GM19193 (cell line): ENCODE results near the gene LINC00237.
A peak's percentile ranks its signal among the peaks of the same experiment; 100 is the strongest.

Source experiments
- POLR2A ChIP-seq: IDR thresholded peaks from 4 replicates; pipeline ENCODE4 v1.6.1; 2011; ENCODE audit not compliant: insufficient read depth, insufficient read length; ENCODE audit errors: extremely low read depth

LINC00237 gene

DNA sequence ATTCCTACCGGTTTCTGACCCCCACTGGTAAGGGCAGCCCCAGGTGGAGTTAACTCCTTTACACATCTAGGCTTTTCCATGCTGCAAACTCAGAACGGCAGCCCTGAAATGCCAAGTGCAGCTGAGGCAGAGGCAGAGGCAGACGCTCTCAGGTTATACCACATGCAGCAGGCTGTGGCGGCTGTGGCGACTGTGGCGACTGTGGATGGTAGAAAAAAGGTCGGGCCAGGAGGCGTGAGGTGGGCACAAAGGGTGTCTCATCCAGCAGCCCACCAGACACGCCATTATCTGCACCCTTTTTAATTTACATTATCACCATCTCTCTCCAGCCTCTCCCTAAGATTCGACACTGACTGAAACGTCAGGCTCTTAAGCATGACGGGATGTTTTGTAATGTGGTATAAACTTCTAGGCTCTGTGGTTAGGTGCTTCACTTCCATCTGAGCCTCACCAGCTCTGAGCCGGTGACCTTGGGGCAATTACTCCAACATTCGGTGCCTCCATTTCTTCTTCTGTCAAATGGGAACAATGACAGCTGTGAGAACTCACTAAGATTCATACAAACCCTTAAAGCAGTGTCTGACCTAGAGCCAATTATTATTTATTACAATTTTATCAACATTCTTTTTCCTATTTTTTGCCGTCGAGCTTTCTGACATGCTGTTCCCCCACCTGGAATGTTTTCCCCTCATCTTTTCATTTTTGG lies 27.9 kb upstream of the LINC00237 start:
- no peak for TF ChIP-seq POLR2A

- no peak for TF ChIP-seq POLR2A
Measured at GRCh38 chr20:21133404-21133803, 27.2 kb upstream of the LINC00237 start.

DNA sequence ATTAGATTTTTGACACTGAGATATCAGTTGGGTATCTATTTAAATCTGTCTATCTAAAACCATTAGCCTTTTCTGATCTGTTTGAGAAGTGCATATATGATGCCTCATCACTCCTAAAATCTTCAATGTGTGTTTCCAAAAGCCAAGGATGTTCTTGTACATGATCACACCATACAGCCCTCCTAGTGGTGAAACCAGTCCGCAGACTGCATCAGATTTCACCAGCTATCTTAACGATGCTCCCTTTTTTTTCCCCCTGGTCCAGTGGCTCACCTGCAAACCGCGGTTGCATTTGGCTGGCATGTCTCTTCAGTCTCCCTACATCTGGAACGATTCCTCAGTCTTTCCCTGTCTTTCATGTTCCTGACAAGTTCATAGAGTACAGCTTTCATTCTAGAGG lies 23.7 kb upstream of the LINC00237 start:
- no peak for TF ChIP-seq POLR2A

- no peak for TF ChIP-seq POLR2A
Measured at GRCh38 chr20:21127201-21127981, 21.2 kb upstream of the LINC00237 start.

GRCh38 chr20:21126581-21126870 lies 20.4 kb upstream of the LINC00237 start:
- no peak for TF ChIP-seq POLR2A

DNA sequence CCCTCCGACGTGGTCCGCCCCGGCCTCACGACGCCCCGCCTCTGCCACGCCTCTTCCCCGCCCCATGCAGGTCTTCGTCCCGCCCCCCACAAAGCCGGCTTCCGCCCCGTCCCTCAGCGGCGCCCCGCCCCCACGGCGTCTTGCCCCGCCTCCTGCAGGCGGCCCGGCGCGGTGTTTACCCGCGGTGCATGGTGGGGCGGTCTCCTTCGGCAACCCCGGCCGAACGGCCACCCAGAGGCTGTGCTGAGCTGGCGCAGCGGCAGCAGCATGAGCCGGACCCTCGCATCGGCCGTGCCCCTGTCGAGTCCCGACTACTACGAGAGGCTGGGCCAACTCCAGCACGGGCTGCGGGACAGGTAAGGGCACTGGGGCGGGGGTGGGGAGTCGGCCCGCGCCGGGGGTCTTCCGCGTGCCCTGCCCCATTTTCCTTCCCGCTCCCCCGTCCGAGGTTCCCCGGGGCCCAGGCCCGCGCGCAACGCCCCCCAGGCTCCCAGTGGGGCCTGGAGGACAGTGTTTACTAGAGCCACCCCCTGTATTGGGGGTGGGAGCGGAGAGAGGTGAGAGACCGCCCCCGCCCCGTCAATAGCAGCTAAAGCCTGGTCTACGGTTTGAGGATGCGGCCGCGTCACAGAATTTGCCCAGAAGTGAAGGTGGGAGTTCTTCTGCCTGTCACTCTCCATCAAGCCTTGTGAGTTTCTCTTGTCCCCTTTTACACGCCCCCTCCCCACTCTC lies 19.9 kb upstream of the LINC00237 start, which contains the start of gene KIZ:
Gene KIZ (plus strand): TSS at position 234 of the 732 bp plus-strand sequence. CDS start 34 bp downstream, at position 268.
- peak; percentile 83 for TF ChIP-seq POLR2A

DNA sequence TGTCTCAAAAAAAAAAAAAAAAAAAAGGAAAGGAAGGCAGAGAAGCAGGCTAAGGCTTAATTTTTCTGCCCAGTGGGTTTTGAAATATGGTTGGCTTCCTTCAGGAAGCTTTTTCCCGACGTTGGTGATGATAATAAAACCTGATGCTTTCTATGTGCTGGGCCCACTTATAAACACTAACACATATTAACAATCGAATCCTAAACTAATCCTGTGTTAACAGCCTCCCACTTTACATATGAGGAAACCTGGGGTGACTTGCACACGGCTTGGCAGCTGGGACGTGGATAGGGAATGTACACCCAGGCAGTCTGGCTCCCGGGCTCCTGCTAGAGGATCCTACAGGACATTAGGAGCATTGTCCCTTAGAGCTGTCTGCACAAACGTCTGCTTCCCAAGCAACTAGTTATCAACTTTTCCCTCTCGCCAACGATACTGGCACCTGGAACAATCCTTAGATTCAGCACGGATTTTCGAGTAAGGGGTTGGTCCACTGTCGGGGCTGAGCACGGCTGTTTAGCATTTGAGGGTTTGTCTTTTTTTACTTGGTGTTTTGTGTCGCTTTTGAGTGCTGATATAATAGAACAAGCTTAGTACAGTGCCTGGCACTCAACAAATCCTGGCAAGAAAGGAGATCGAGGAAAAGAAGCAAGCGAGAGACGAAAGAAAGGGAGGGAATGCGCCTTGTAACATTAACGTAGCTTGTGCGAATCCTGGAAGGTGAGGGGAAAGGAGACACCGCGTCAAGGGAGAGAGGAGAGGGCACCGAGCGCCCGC lies 19.1 kb upstream of the LINC00237 start:
- no peak for TF ChIP-seq POLR2A

- no peak for TF ChIP-seq POLR2A
Measured at GRCh38 chr20:21124190-21124589, 18.0 kb upstream of the LINC00237 start.

DNA sequence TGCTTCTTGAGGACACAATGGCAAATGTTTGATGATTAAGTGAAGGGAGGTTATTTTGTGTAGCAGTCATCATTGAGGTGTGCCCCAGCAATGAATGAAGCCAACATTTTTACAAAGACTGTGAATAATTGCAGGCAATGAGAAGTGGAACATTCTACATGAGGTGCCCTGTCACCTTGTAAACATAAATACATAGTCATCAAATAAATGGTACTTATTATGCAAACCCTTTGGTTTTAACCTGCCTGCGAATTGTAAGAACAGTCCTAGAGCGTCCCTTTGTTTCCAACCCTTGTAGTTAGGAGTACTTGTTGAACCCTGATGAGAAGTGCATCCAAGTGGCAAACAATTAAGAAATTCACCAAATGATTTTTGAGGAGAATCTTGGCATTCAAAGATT lies 12.6 kb upstream of the LINC00237 start:
- TF ChIP-seq POLR2A = no peak

DNA sequence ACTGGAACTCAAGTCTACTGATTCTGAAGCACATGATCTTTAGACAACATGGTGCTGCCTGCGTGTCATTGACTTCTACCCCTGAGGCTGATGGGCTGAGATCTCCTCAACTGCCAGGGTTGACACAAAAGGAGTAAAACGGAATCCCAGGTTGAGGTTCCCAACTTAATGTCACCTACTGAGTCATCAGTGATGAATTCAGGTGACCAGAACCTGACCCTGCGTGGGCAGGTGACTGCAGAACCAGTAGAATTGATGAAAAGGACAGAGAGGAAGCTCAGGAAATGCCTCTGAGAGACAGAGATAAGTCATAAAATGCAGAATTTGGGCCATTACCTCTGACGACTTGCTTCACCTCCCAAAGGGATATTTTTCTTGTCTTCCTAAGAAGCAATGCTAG lies 12.0 kb upstream of the LINC00237 start:
- no peak for TF ChIP-seq POLR2A

DNA sequence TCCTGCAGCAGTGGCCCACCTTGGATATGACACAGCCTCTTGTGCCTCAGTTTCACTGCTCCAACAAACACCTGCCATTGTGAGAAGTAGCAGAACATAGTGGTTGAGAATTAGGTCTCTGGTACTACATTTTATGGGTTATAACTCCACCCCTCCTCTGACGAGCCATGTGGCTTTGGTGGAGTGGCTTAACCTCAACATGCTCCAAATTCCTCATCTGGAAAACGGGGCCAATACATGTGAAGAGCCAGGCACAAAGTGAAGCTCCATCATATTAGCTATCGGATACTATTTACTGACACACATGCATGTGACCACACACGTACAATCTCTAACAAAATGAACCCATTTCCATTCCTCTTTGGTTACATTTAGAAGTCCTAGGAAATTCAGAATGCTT lies 11.4 kb upstream of the LINC00237 start:
- no peak for TF ChIP-seq POLR2A

- no peak for TF ChIP-seq POLR2A
Measured at GRCh38 chr20:21114584-21114983, 8.4 kb upstream of the LINC00237 start.

- TF ChIP-seq POLR2A = no peak
Measured at GRCh38 chr20:21113697-21114096, 7.5 kb upstream of the LINC00237 start.

- TF ChIP-seq POLR2A = no peak
Measured at GRCh38 chr20:21111416-21111815, 5.3 kb upstream of the LINC00237 start.

- no peak for TF ChIP-seq POLR2A
Measured at GRCh38 chr20:21110811-21111210, 4.7 kb upstream of the LINC00237 start.
